ENCODE data around the gene HELZ. TPM values are rescaled to one million over a fixed set of nuclear protein-coding genes. Genes with fewer than 3 reads are reported as not detected.

The HELZ gene
- total and polyA plus RNA-seq, 4 donors: 5.5 to 175 (median 27.8) TPM

GRCh38 chr17:67280279-67280678, 35.3 kb upstream of the HELZ start:
- Histone ChIP-seq H3K9me3 (ENCODE audit: control insufficient read depth in 4 of 4, insufficient read depth in 3 of 4, low read length in 3 of 4) (no peaks in the 10 kb centered on the region), H3K27me3 (ENCODE audit: control insufficient read depth in 3 of 3, insufficient read depth in 3 of 3, low read length in 2 of 3) (no peaks in the 10 kb centered on the region), H3K9ac (ENCODE audit: insufficient read depth in 1 of 2, low read length in 2 of 2) (no peak overlapping the region), H3K36me3 (ENCODE audit: control insufficient read depth in 4 of 4, insufficient read depth in 4 of 4, low read length in 4 of 4) (no peaks in the 10 kb centered on the region), H3K4me1 (ENCODE audit: control insufficient read depth in 5 of 5, insufficient read depth in 5 of 5, low read length in 5 of 5) (peaks cover 0 to 7% (median 0%) of the 10 kb centered on the region in 5 donors), H3K27ac (ENCODE audit: low read depth in 1 of 2, low read length in 1 of 2) (no peak overlapping the region), H3K4me3 (no peak overlapping the region)
- no peak for TF ChIP-seq CTCF (IDR thresholded peaks at IDR 0.05; ENCODE audit: control extremely low read depth, extremely low read depth)
- no peak for ATAC-seq (ENCODE audit: insufficient read depth, low FRiP score)
- DNase-seq: no peak
- WGBS, 2 donors: 83 to 90% methylated on average over 6 of the region's 6 CpGs

GRCh38 chr17:67279115-67279514, 34.1 kb upstream of the HELZ start:
- DNase-seq (no peak), ATAC-seq (ENCODE audit: insufficient read depth, low FRiP score) (no peak)
- WGBS, 2 donors: 84 to 85% methylated on average over 7 of the region's 7 CpGs
- Histone ChIP-seq H3K4me1 (ENCODE audit: control insufficient read depth in 5 of 5, insufficient read depth in 5 of 5, low read length in 5 of 5) (peaks cover 0 to 7% (median 0%) of the 10 kb centered on the region in 5 donors), H3K27me3 (ENCODE audit: control insufficient read depth in 3 of 3, insufficient read depth in 3 of 3, low read length in 2 of 3) (no peaks in the 10 kb centered on the region), H3K9ac (ENCODE audit: insufficient read depth in 1 of 2, low read length in 2 of 2) (no peak overlapping the region), H3K36me3 (ENCODE audit: control insufficient read depth in 4 of 4, insufficient read depth in 4 of 4, low read length in 4 of 4) (no peaks in the 10 kb centered on the region), H3K27ac (ENCODE audit: low read depth in 1 of 2, low read length in 1 of 2) (no peak overlapping the region), H3K9me3 (ENCODE audit: control insufficient read depth in 4 of 4, insufficient read depth in 3 of 4, low read length in 3 of 4) (no peaks in the 10 kb centered on the region), H3K4me3 (no peak overlapping the region)
- TF ChIP-seq CTCF (IDR thresholded peaks at IDR 0.05; ENCODE audit: control extremely low read depth, extremely low read depth): no peak

GRCh38 chr17:67278363-67278762, 33.4 kb upstream of the HELZ start:
- no peak for DNase-seq
- WGBS, 2 donors: 94 to 95% methylated on average over 10 of the region's 10 CpGs
- ATAC-seq (ENCODE audit: insufficient read depth, low FRiP score): no peak

More at GRCh38 chr17:67278363-67278762, 33.4 kb upstream of the HELZ start:
- no peak for TF ChIP-seq CTCF (IDR thresholded peaks at IDR 0.05; ENCODE audit: control extremely low read depth, extremely low read depth)
- no peak overlapping the region for H3K4me3 ChIP-seq
- H3K27ac ChIP-seq (ENCODE audit: low read depth in 1 of 2, low read length in 1 of 2): no peak overlapping the region
- H3K9ac ChIP-seq (ENCODE audit: insufficient read depth in 1 of 2, low read length in 2 of 2): no peak overlapping the region
- no peaks in the 10 kb centered on the region for H3K9me3 ChIP-seq (ENCODE audit: control insufficient read depth in 4 of 4, insufficient read depth in 3 of 4, low read length in 3 of 4)
- H3K27me3 ChIP-seq (ENCODE audit: control insufficient read depth in 3 of 3, insufficient read depth in 3 of 3, low read length in 2 of 3): no peaks in the 10 kb centered on the region
- no peaks in the 10 kb centered on the region for H3K36me3 ChIP-seq (ENCODE audit: control insufficient read depth in 4 of 4, insufficient read depth in 4 of 4, low read length in 4 of 4)
- no peaks in the 10 kb centered on the region for H3K4me1 ChIP-seq (ENCODE audit: control insufficient read depth in 5 of 5, insufficient read depth in 5 of 5, low read length in 5 of 5)

Measured in lung (tissue), 12 donors.